Fibroblast of skin of abdomen (primary cell): ENCODE data around the gene ZNF407.
"Not testable (repeated sequence)": the region's sequence is repeated elsewhere in the genome, so short reads cannot be mapped to it uniquely, and the experiment has no call there.

Source experiments
- DNase-seq: peaks from one replicate; pipeline ENCODE4 v3.0.0-alpha.2; 2013

Gene ZNF407

DNA sequence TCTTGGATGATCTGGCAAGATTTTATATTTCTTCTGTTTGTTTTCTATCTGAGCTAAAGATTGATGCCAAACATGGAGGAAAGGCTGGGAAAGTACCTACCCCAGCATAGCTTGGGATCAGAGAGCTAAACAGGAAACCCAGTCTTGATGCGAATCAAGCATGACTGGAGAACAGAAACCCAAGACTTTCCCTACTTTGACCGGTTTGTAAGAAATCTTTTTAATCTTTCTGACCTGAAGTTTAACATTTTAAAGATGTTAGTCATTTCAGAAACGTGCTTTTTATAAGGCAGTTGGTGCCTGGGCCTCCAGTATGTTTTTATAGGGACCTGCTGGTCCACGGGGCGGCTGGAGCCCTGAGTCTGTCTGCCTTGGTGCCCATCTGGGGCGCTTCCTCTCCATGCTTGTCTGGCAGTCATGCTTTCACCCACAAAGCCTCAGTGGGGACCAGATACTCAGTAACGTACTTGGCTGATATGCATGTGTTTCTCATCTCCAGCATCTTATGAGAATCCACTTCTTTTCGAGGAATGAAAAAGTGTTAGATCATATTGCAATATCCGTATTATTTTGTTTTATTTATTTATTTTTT, 344.7 kb downstream of the ZNF407 start:
- no peak for DNase-seq

- no peak for DNase-seq
These were observed 347.0 kb downstream of the ZNF407 start for GRCh38 chr18:74944676-74945075.

DNA sequence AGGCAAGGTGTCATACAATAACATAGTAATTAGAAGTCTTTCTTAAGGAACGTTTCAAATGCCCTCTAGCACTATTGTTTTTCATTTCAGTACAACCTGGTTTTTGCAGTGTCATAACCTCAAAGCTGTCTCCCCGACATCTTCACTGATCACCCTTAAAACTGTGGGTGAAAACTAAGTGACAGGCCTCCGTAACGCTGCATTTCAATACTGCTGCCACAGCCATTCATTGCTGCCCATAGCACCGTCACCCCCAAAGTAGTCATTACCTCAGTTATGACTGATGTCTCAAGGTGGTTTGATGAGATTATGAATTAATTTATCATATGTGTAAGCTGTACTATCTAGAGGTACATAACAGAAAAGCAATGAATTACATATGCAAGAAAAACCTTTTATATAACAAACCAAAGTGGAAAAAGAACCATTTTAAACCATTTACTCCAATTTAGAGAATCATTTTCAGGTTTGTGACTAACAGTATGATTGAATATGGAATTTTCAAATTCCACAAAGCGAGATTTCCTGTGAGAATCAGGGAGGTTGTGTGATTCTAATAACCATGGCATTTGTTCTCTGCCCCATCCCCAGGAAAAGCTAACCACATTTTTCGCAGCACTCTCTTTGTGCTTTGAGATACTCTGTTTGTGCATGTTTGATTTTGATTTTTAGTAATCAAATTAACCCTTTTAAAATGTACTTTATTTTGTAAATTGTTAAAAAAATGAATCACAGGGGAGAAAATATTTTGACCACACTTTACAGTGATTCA, 348.3 kb downstream of the ZNF407 start:
- DNase-seq = peak; percentile 17

DNA sequence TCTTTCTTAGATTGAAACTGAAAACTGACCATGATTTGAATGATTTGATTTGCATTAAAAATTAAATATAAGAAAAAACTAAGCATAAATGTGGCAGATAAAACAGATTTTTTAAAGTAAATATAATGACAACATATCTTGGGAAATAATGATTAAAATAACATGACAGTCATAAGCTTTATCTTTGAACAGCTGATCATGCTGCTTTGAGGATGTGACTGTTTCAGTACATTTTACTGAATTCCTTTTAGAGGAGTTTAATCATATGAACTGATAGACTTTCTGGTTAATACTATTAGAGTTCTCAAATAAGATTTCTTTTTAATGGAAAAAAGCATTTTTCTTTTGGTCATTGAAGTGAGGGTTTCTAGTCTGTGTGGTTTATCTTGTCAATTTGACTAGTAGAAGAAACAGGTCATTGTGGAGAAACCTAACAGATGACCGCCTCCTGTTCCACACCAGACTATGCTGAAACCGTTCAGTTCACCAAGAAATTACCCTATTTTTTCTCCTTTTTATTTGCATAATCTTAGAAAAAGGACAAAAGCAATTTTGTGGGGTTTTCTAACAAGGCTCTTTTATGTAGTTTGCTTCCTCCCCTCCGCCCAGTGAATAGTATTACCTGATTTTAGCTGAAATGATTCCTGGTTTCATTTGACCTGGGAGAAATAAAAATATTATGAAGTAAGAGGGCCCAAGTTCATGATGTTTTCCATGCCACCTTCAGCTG, 349.1 kb downstream of the ZNF407 start:
- no peak for DNase-seq

- DNase-seq = no peak
These were observed 349.7 kb downstream of the ZNF407 start for GRCh38 chr18:74947417-74947816.

DNA sequence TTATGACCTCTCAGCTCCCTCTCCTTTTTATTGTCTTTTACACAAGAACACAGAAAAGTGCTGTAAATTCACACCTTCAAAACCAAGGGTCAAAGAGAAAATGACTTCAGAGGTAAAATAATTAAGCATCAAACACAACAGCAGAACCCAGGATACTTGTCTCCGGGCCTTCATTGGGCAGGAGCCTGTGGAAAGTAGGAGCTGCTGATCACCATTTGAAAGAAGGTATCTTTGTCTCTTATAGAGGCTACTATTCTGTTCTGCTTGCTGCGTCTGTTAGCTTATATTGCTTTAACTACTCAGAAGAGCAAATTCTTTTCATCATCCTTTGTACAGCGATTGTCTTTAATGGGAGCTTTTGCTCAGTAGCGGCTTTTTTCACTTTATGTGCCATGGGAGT, 350.2 kb downstream of the ZNF407 start:
- no peak for DNase-seq

GRCh38 chr18:74949611-74950010, 351.9 kb downstream of the ZNF407 start:
- no peak for DNase-seq

GRCh38 chr18:74950479-74950878, 352.8 kb downstream of the ZNF407 start:
- no peak for DNase-seq

DNA sequence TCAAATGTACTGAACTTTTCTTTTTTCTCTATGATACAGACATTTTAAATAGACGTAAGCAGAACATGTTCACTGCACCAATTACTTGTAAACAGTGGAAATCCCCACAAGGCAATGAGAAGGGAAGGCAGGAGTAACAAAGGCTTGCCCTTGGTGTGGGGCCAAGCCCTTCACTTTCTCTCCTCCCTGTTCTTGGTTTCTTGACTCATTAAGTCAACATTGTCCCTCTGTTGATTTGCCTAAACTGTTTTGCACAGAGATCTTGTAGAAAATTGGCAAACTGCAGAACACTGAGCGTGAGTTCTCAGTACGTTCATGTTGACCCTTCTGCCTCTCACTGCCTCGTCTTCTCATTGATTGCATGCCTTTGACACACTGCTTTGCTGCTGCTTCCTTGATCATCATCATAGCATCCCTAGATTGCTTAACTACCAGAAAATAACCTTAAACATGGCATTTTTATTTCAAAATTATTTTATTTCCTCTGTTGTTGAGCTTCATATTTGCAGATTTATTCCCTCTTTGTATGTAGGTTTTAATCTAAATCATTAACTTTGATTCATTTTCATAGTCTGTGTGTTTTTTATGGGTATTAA, 353.6 kb downstream of the ZNF407 start:
- DNase-seq = peak; percentile 52

GRCh38 chr18:74957588-74958224, 360.0 kb downstream of the ZNF407 start:
- no peak for DNase-seq

- DNase-seq = no peak
These were observed 361.5 kb downstream of the ZNF407 start for GRCh38 chr18:74959216-74959615.

DNA sequence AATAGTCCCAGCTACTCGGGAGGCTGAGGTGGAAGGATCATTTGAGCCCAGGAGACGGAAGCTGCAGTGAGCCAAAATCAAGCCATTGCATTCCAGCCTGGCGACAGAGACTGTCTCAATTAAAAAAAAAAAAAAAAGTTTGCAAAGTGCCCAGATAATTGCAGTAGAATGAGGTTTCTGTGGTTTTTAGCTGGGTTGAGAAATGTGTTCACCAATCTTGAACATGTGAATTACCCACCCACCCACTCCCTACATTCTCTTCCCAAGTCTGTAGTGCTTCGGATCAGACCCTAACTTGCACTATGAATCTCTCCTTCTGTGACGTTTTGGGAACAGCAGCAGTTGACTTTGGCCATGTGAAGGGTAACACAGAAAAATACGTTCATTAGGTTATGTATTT, 363.9 kb downstream of the ZNF407 start:
- no peak for DNase-seq

GRCh38 chr18:74963820-74964446, 366.3 kb downstream of the ZNF407 start:
- peak; percentile 29 for DNase-seq

GRCh38 chr18:74965682-74966081, 368.0 kb downstream of the ZNF407 start:
- DNase-seq = no peak

DNA sequence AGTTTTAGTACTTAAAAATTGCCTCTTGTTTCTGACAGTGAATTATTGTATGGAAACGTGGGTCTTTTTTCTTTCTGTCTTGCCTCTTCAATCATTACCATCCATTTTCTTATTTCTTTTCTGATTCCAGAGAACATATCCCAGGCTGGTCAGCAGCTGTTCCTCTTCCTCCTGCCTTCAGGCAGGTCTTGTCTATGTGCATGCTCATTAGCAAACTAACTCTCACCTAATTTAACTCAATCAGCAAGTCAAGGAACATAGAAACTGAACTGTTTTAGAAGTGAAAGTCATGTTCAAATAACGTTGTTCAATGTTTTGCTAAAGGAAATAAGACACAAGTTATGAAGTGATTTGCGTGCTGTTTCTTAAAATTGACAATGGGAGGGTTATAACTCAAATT, 369.8 kb downstream of the ZNF407 start:
- DNase-seq = no peak

DNA sequence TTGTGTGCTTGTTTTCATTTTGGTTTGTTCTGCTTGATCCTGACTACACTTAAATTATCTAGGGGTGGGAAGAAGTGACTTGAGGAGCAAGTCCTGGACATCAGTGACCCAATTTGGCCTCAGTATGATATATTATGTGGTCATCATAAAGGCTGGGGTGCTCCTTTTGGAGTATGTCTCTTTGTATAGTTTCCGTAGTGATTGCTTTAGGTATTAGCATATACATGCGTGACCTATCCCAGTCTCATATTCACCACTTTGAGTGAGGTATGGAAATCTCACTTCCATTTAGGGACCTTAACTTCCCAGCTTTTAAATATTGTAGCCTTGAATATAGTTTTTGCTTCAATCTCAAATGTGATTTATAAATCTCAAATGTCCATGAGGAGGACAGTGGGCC, 370.3 kb downstream of the ZNF407 start:
- no peak for DNase-seq

DNA sequence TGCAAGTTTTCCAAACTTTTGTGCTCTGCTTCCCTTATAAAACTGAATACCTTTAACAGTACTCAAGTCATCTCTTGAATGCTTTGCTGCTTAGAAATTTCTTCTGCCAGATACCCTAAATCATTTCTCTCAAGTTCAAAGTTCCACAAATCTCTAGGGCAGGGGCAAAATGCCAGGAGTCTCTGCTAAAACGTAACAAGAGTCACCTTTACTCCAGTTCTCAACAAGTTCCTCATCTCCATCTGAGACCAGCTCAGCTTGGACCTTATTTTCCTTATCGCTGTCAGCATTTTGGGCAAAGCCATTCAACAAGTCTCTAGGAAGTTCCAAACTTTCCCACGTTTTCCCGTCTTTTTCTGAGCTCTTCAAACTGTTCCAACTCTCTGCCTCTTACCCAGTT, 373.7 kb downstream of the ZNF407 start:
- not testable (repeated sequence) for DNase-seq

GRCh38 chr18:74971776-74972175, 374.1 kb downstream of the ZNF407 start:
- not testable (repeated sequence) for DNase-seq

GRCh38 chr18:74972354-74972753, 374.7 kb downstream of the ZNF407 start:
- DNase-seq = no peak

GRCh38 chr18:74975001-74975400, 377.3 kb downstream of the ZNF407 start:
- no peak for DNase-seq

- no peak for DNase-seq
These were observed 378.8 kb downstream of the ZNF407 start for GRCh38 chr18:74976331-74976909.

DNA sequence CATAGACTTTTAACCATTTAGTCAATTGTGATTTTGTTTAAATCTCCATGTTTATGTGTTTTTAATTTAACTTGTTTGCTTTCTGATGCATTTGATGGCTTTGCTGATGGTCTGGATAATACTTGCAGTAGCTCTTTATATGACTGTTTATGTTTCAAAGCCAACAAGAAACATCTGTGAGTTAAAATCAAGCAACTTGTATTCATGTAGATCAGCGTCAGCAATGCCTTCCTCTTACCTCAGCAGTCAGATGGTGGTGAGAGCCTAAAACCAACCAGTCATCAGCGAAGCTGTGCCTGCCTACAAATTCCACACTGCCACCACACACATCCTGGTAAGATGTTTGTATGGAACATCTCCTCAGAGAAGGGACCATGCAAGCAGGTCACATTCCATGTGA, 379.4 kb downstream of the ZNF407 start:
- DNase-seq = no peak
